Endothelial cell of umbilical vein (primary cell): ENCODE data around the gene CDH1. TPM values are rescaled to one million over a fixed set of nuclear protein-coding genes. Genes with fewer than 3 reads are reported as not detected.

Source experiments
- BruUV-seq: library from RNA; stranded (reverse); fragments of 400-500 nt; replicated peaks from 2 replicates; lab custom pipeline; 2021; lab: Mats Ljungman, UMichigan
- CTCF ChIA-PET: fragments of 300-600, 350-600 bp; sonication (Branson Sonifier 250); formaldehyde crosslinking; loops from one replicate; lab custom pipeline; 2021; ENCODE audit warnings: antibody characterized with exemption, inconsistent platforms; lab: Charles Lee
- POLR2A ChIA-PET: fragments of 300-600, 350-600 bp; sonication (Branson Sonifier 250); formaldehyde crosslinking; loops from one replicate; lab custom pipeline; 2021; ENCODE audit warnings: antibody characterized with exemption, inconsistent platforms; lab: Charles Lee
- DNase-seq: peaks from one replicate; pipeline ENCODE4 v3.0.0-alpha.2; 2011; ENCODE audit warnings: low read depth, low spot score
- FAIRE-seq: peaks from 2 replicates; lab custom pipeline; 2011; peaks lifted over from hg19 to GRCh38; lab: Jason Lieb, UNC
- H2AFZ ChIP-seq: 2 replicates; pipeline ENCODE4 v1.6.0; 2012; ENCODE audit warnings: low read depth, low read length, control low read depth, inconsistent platforms
- H3K27ac ChIP-seq: 2 replicates; pipeline ENCODE4 v1.5.1; 2011; ENCODE audit warnings: low read depth, mild to moderate bottlenecking, control low read depth, low read length, moderate library complexity; ENCODE audit not compliant: insufficient read depth
- H3K27me3 ChIP-seq, 2 experiments: 2 replicates each; pipeline versions ENCODE4 v1.6.0 to v1.6.1; 2011; ENCODE audit warnings: low read length in 2 of 2, mixed read lengths in 1 of 2; ENCODE audit not compliant: control insufficient read depth in 2 of 2, insufficient read depth in 2 of 2
- H3K36me3 ChIP-seq, 2 experiments: 2 replicates in 1 of 2; 3 replicates in 1 of 2; pipeline ENCODE4 v1.5.1; 2011; ENCODE audit warnings: low read length in 2 of 2, mild to moderate bottlenecking in 1 of 2, moderate library complexity in 1 of 2; ENCODE audit not compliant: control insufficient read depth in 2 of 2, insufficient read depth in 2 of 2; ENCODE audit errors: extremely low read depth in 1 of 2
- H3K4me1 ChIP-seq: 3 replicates; pipeline ENCODE4 v1.5.1; 2011; ENCODE audit warnings: mild to moderate bottlenecking, low read length; ENCODE audit not compliant: control insufficient read depth, insufficient read depth; ENCODE audit errors: extremely low read depth
- H3K4me2 ChIP-seq: 2 replicates; pipeline ENCODE4 v1.6.1; 2011; ENCODE audit warnings: low read length, control low read depth, mixed read lengths; ENCODE audit not compliant: insufficient read depth
- H3K4me3 ChIP-seq, 3 experiments: fragments of 200-600 bp in 1 of 3; sonication (generic), shearing (Covaris generic) in 1 of 3; replicated peaks in 1 of 3; 2 replicates each; pipeline ENCODE4 v1.5.1; 2011 to 2016; ENCODE audit warnings: control low read depth in 3 of 3, low read length in 3 of 3, mild to moderate bottlenecking in 2 of 3, inconsistent platforms in 1 of 3, low read depth in 1 of 3, moderate library complexity in 1 of 3; ENCODE audit not compliant: insufficient read depth in 1 of 3
- H3K79me2 ChIP-seq: 2 replicates; pipeline ENCODE4 v1.6.0; 2012; ENCODE audit warnings: low read length, inconsistent platforms; ENCODE audit not compliant: control insufficient read depth, insufficient read depth
- H3K9ac ChIP-seq: replicated peaks from 2 replicates; pipeline ENCODE3; 2011; ENCODE audit warnings: low read length, control low read depth; ENCODE audit not compliant: insufficient read depth; ENCODE audit errors: extremely low read depth
- H3K9me1 ChIP-seq: replicated peaks from 3 replicates; pipeline ENCODE4 v1.6.0; 2011; ENCODE audit warnings: mild to moderate bottlenecking, low read length; ENCODE audit not compliant: control insufficient read depth, insufficient read depth; ENCODE audit errors: extremely low read depth
- H3K9me3 ChIP-seq: replicated peaks from 2 replicates; pipeline ENCODE4 v1.5.1; 2012; ENCODE audit warnings: low read length, inconsistent platforms; ENCODE audit not compliant: control insufficient read depth, insufficient read depth
- H4K20me1 ChIP-seq: replicated peaks from 2 replicates; pipeline ENCODE3; 2011; ENCODE audit warnings: mild to moderate bottlenecking, low read length; ENCODE audit not compliant: control insufficient read depth, insufficient read depth; ENCODE audit errors: extremely low read depth
- CTCF ChIP-seq, 2 donors: IDR thresholded peaks; 1 replicate in 1 of 2; 2 replicates in 1 of 2; pipeline ENCODE4 v1.5.1; 2011; ENCODE audit warnings: low read length in 2 of 2, mild to moderate bottlenecking in 2 of 2, moderate library complexity in 2 of 2, control low read depth in 1 of 2, inconsistent platforms in 1 of 2, low read depth in 1 of 2; ENCODE audit not compliant: insufficient read depth in 1 of 2; ENCODE audit errors: extremely low read depth in 1 of 2
- EZH2 ChIP-seq: IDR thresholded peaks from 2 replicates; pipeline ENCODE4 v1.6.1; 2012; ENCODE audit warnings: borderline replicate concordance, low read depth, mild to moderate bottlenecking, moderate library complexity, low read length, inconsistent platforms; ENCODE audit not compliant: severe bottlenecking
- FOS ChIP-seq: IDR thresholded peaks from 2 replicates; pipeline ENCODE4 v1.6.1; 2011; ENCODE audit warnings: mild to moderate bottlenecking, low read length, moderate library complexity, borderline replicate concordance; ENCODE audit not compliant: insufficient read depth
- GATA2 ChIP-seq: IDR thresholded peaks from 2 replicates; pipeline ENCODE4 v1.7.0; 2011; ENCODE audit warnings: low read depth, mild to moderate bottlenecking, moderate library complexity, mixed read lengths, low read length; ENCODE audit not compliant: insufficient read length, insufficient read depth
- JUN ChIP-seq: IDR thresholded peaks from 2 replicates; pipeline ENCODE4 v1.6.1; 2011; ENCODE audit warnings: borderline replicate concordance, low read depth; ENCODE audit not compliant: insufficient read length, insufficient read depth
- MYC ChIP-seq: IDR thresholded peaks from one replicate; pipeline ENCODE4 v1.6.1; 2011; ENCODE audit warnings: mild to moderate bottlenecking, low read depth, low read length
- POLR2A ChIP-seq: IDR thresholded peaks from 2 replicates; pipeline ENCODE4 v1.6.1; 2012; ENCODE audit warnings: low read depth, mild to moderate bottlenecking, control low read depth, low read length
- POLR2AphosphoS5 ChIP-seq: IDR thresholded peaks from 2 replicates; pipeline ENCODE4 v1.6.1; 2012; ENCODE audit warnings: low read depth, mild to moderate bottlenecking, control low read depth, low read length, moderate library complexity; ENCODE audit not compliant: insufficient read depth
- dilution Hi-C: fragments of 300-500 bp; cut with MboI; formaldehyde crosslinking; loops from one replicate; pipeline ENCODE4 v1.15.0; 2019; ENCODE audit warnings: low sequenced_read_pairs; ENCODE audit not compliant: extremely low pct_ligation_motif_present
- intact Hi-C: fragments of 100-400 bp; cut with micrococcal nuclease; formaldehyde crosslinking; loops from one replicate; pipeline ENCODE4 v1.10.0; 2022
- polyA plus RNA-seq, 4 experiments: library from polyadenylated mRNA; depleted of rRNA in 3 of 4; stranded (reverse) in 3 of 4; unstranded in 1 of 4; fragments of >200 nt; gene quantifications; 2 replicates each; pipeline versions ENCODE4 v1.2.1 to v1.2.3, GENCODE V29; 2011 to 2012; ENCODE audit warnings: missing spikeins in 1 of 4
- total RNA-seq: library from RNA; stranded (reverse); gene quantifications from 2 replicates; pipeline ENCODE4 v1.2.3, GENCODE V29; 2021
- TF ChIP-seq, protein P1 (sequence below): IDR thresholded peaks from 2 replicates; pipeline ENCODE4 v1.6.1; 2011; ENCODE audit not compliant: insufficient read depth, insufficient read length

CDH1 gene
- total and polyA plus RNA-seq, 2 donors (not counting 3 experiments of a cell fraction or from before 2014, with no cell fraction given): 0.28 to 0.69 TPM

DNA sequence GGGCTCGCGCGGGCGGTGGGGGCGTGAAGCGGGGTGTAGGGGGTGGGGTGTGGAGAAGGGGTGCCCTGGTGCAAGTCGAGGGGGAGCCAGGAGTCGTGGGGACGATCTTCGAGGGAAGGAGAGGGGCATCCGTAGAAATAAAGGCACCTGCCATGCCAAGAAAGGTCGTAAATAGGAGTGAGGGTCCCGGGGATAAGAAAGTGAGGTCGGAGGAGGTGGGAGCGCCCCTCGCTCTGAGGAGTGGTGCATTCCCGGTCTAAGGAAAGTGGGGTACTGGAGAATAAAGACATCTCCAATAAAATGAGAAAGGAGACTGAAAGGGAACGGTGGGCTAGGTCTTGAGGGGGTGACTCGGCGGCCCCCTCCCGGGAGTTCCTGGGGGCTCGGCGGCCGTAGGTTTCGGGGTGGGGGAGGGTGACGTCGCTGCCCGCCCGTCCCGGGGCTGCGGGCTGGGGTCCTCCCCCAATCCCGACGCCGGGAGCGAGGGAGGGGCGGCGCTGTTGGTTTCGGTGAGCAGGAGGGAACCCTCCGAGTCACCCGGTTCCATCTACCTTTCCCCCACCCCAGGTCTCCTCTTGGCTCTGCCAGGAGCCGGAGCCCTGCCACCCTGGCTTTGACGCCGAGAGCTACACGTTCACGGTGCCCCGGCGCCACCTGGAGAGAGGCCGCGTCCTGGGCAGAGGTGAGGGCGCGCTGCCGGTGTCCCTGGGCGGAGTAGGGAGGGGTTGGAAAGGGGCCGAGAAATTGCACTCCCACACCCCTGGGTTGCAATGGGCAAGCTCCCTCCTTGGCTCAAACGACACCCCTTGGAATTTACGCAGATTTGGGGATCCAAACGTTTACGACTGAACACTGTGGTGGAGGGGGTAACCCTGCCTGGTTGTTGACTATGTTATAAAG is 888 bp downstream of the CDH1 start:
- Histone ChIP-seq H3K27ac (no peak overlapping the region), H3K4me1 (no peaks in the 10 kb centered on the region), H3K9me1 (no peaks in the 10 kb centered on the region), H3K9me3 (no peaks in the 10 kb centered on the region), H3K27me3 (peaks cover 27% of the 10 kb centered on the region in 2 experiments), H3K4me2 (no peak overlapping the region), H2AFZ (no peak overlapping the region), H3K4me3 (no peak overlapping the region), H3K79me2 (no peaks in the 10 kb centered on the region), H4K20me1 (no peaks in the 10 kb centered on the region), H3K36me3 (no peaks in the 10 kb centered on the region), H3K9ac (no peak overlapping the region)
- ChIA-PET CTCF (no interaction called here), POLR2A (no interaction called here)
- DNase-seq (no peak), FAIRE-seq (no peak)
- intact Hi-C loops: no loop called here
- TF ChIP-seq POLR2AphosphoS5 (no peak), EZH2 (peak; percentile 77)
- dilution Hi-C loops: no loop called here
- no TSS peak for BruUV-seq

DNA sequence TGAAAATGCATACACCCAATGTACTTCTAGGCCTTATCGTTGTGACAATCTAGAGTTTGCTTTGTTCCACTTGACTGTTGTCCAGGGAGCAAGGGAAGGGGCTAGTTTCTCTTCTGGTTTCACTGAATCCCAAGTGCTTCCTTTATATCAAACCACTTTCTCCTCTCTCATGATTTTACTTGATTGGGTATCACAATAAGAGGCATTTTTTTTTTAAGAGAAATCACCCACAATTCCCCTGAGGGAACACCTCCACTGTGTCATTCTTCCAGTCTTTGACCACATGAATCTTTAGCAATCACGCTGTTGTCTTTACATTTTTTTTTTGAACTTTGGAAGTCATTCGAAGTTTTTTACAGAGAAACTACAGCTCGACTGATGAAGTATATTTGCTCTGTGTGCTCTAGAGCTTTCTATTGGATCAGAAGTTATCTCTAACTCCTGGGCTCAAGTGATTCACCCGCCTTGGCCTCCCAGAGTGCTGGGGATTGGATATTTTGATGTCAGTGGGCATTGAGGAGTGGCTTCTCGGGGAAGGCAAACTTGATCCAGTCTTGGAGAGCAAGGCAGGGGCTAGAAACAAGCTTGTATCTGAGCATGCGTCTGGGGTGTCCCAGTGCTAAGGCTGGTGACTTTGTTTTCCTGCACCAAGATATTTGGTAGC is 3.0 kb downstream of the CDH1 start:
- TF ChIP-seq JUN: no peak
- TF ChIP-seq GATA2: no peak
- TF ChIP-seq POLR2A: no peak
- TF ChIP-seq POLR2AphosphoS5: no peak
- TF ChIP-seq MYC: no peak
- no peak for TF ChIP-seq EZH2
- TF ChIP-seq, protein P1, sequence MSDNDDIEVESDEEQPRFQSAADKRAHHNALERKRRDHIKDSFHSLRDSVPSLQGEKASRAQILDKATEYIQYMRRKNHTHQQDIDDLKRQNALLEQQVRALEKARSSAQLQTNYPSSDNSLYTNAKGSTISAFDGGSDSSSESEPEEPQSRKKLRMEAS: no peak
- TF ChIP-seq CTCF (IDR thresholded peaks at IDR 0.05; ENCODE audit: extremely low read depth in 1 of 2, insufficient read depth in 1 of 2, low read depth in 1 of 2, low read length in 2 of 2): no peak
- TF ChIP-seq FOS: no peak
- H3K79me2 ChIP-seq: no peaks in the 10 kb centered on the region
- dilution Hi-C loops: no loop called here
- peaks cover 26 to 33% of the 10 kb centered on the region in 2 experiments for H3K27me3 ChIP-seq
- DNase-seq (no peak), FAIRE-seq (no peak)
- intact Hi-C loops: no loop called here
- H3K9me3 ChIP-seq: no peaks in the 10 kb centered on the region
- no peak overlapping the region for H2AFZ ChIP-seq
- no peaks in the 10 kb centered on the region for H3K9me1 ChIP-seq
- H4K20me1 ChIP-seq: no peaks in the 10 kb centered on the region
- H3K27ac ChIP-seq: no peak overlapping the region
- no peak overlapping the region for H3K4me3 ChIP-seq
- H3K4me2 ChIP-seq: no peak overlapping the region
- no TSS peak for BruUV-seq
- H3K9ac ChIP-seq: no peak overlapping the region
- H3K36me3 ChIP-seq: no peaks in the 10 kb centered on the region
- POLR2A ChIA-PET: no interaction called here
- no peaks in the 10 kb centered on the region for H3K4me1 ChIP-seq
- CTCF ChIA-PET: no interaction called here
